SK-N-SH treated with all-trans-retinoic acid at 6 μM for 48 hours (cell line): ENCODE data around the gene ZNRF4.

Experiments
- ATAC-seq: fragments of 200-7000 bp; cut with Tn5 transposase; 3 replicates; pipeline ENCODE4 v1.9.1; 2020; ENCODE audit warnings: mild to moderate bottlenecking, moderate library complexity
- ARNTL ChIP-seq: fragments of 450-650 bp; formaldehyde crosslinking; IDR thresholded peaks from 2 replicates; pipeline ENCODE4 v1.5.0; 2020; ENCODE audit warnings: low read depth, mild to moderate bottlenecking, moderate library complexity, borderline replicate concordance
- BACH2 ChIP-seq: fragments of 250-450 bp; sonication (Bioruptor Pico); IDR thresholded peaks from 2 replicates; pipeline ENCODE4 v1.9.0; 2021; ENCODE audit warnings: mild to moderate bottlenecking, borderline replicate concordance
- CSDC2 ChIP-seq: fragments of 250-450 bp; sonication (Bioruptor Pico); IDR thresholded peaks from 2 replicates; pipeline ENCODE4 v1.5.0; 2020; ENCODE audit warnings: mild to moderate bottlenecking, moderate library complexity
- CSRNP3 ChIP-seq: fragments of 250-450 bp; sonication (Bioruptor Pico); IDR thresholded peaks from 2 replicates; pipeline ENCODE4 v1.5.1; 2021; ENCODE audit warnings: mild to moderate bottlenecking, moderate library complexity
- ESRRG ChIP-seq: fragments of 250-450 bp; sonication (Bioruptor Pico); IDR thresholded peaks from 2 replicates; pipeline ENCODE4 v1.6.1; 2021; ENCODE audit warnings: mild to moderate bottlenecking
- GLIS3 ChIP-seq: fragments of 250-450 bp; sonication (Bioruptor Pico); IDR thresholded peaks from 2 replicates; pipeline ENCODE4 v1.5.0; 2020; ENCODE audit warnings: mild to moderate bottlenecking, moderate library complexity
- ISL1 ChIP-seq: fragments of 250-450 bp; sonication (Bioruptor Pico); IDR thresholded peaks from 2 replicates; pipeline ENCODE4 v2.1.2; 2022; ENCODE audit warnings: mild to moderate bottlenecking, moderate library complexity
- OSR1 ChIP-seq: fragments of 250-450 bp; sonication (Bioruptor Pico); IDR thresholded peaks from 2 replicates; pipeline ENCODE4 v1.8.0; 2022; ENCODE audit warnings: moderate library complexity, mild to moderate bottlenecking, inconsistent platforms
- PATZ1 ChIP-seq: fragments of 250-450 bp; sonication (Bioruptor Pico); IDR thresholded peaks from 2 replicates; pipeline ENCODE4 v1.8.0; 2020; ENCODE audit warnings: mild to moderate bottlenecking, moderate library complexity, borderline replicate concordance
- PPARA ChIP-seq: fragments of 250-450 bp; sonication (Bioruptor Pico); IDR thresholded peaks from 2 replicates; pipeline ENCODE4 v1.5.0; 2020; ENCODE audit warnings: mild to moderate bottlenecking, borderline replicate concordance
- RARB ChIP-seq: fragments of 250-450 bp; sonication (Bioruptor Pico); IDR thresholded peaks from 2 replicates; pipeline ENCODE4 v1.8.0; 2021; ENCODE audit warnings: mild to moderate bottlenecking, moderate library complexity
- SNAI2 ChIP-seq: fragments of 250-450 bp; sonication (Bioruptor Pico); IDR thresholded peaks from 2 replicates; pipeline ENCODE4 v1.5.0; 2020; ENCODE audit warnings: mild to moderate bottlenecking, moderate library complexity
- TCF4 ChIP-seq: fragments of 250-450 bp; sonication (Bioruptor Pico); IDR thresholded peaks from 2 replicates; pipeline ENCODE4 v1.8.0; 2021; ENCODE audit warnings: mild to moderate bottlenecking, moderate library complexity, borderline replicate concordance
- TOX ChIP-seq: fragments of 250-450 bp; sonication (Bioruptor Pico); IDR thresholded peaks from 2 replicates; pipeline ENCODE4 v1.8.0; 2021; ENCODE audit warnings: mild to moderate bottlenecking, moderate library complexity, borderline replicate concordance
- ZC3H10 ChIP-seq: fragments of 250-450 bp; sonication (Bioruptor Pico); IDR thresholded peaks from 2 replicates; pipeline ENCODE4 v1.5.1; 2021; ENCODE audit warnings: mild to moderate bottlenecking, moderate library complexity
- ZFP3 ChIP-seq: fragments of 250-450 bp; sonication (Bioruptor Pico); IDR thresholded peaks from 2 replicates; pipeline ENCODE4 v1.5.0; 2020; ENCODE audit warnings: mild to moderate bottlenecking, moderate library complexity
- ZFP30 ChIP-seq: fragments of 450-650 bp; formaldehyde crosslinking; IDR thresholded peaks from 2 replicates; pipeline ENCODE4 v1.5.0; 2022; ENCODE audit warnings: mild to moderate bottlenecking, moderate library complexity
- ZNF565 ChIP-seq: fragments of 450-650 bp; formaldehyde crosslinking; conservative IDR thresholded peaks from 2 replicates; pipeline ENCODE4 v1.5.0; 2020; ENCODE audit warnings: low read depth, mild to moderate bottlenecking, moderate library complexity
- ZNF70 ChIP-seq: fragments of 450-650 bp; formaldehyde crosslinking; IDR thresholded peaks from 2 replicates; pipeline ENCODE4 v1.5.0; 2020; ENCODE audit warnings: mild to moderate bottlenecking, moderate library complexity
- ZNF8 ChIP-seq: fragments of 450-650 bp; formaldehyde crosslinking; IDR thresholded peaks from 2 replicates; pipeline ENCODE4 v1.5.0; 2020; ENCODE audit warnings: mild to moderate bottlenecking, moderate library complexity
- TF ChIP-seq, protein P1 (sequence below): fragments of 250-450 bp; sonication (Bioruptor Pico); IDR thresholded peaks from 2 replicates; pipeline ENCODE4 v1.8.0; 2021; ENCODE audit warnings: low read depth, mild to moderate bottlenecking, moderate library complexity, borderline replicate concordance
- TF ChIP-seq, protein P2 (sequence below): fragments of 250-450 bp; sonication (Bioruptor Pico); IDR thresholded peaks from 2 replicates; pipeline ENCODE4 v1.5.1; 2020; ENCODE audit warnings: low read depth, mild to moderate bottlenecking, moderate library complexity

Gene ZNRF4

GRCh38 chr19:5430237-5430636, 25.0 kb upstream of the ZNRF4 start:
- TF ChIP-seq TCF4 (CRISPR knock-in tag): no peak
- no peak for ATAC-seq

DNA sequence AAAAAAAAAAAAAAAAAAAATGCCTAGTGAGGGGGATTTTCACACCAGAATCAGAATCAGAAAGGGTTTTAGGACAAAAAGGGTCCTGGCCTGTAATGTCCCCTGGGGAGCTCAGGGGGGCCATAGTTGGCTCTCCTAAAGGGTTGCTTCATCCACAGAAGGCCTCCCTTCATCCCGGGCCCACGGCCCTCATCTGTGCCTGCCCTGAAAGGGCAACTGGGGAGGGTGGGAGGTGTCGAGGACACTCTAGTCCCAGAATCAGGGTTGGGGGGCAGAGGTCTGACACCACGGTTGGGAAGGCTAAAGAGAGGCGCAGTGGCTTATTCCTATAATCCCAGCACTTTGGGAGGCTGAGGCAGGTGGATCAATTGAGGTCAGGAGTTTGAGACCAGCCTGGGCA, 22.5 kb upstream of the ZNRF4 start:
- no peak for ATAC-seq
- TF ChIP-seq ZNF70 (CRISPR knock-in tag) (no peak), SNAI2 (no peak), CSRNP3 (CRISPR knock-in tag) (no peak), GLIS3 (CRISPR knock-in tag) (no peak), ZFP3 (CRISPR knock-in tag) (no peak), ISL1 (CRISPR knock-in tag) (no peak), BACH2 (CRISPR knock-in tag) (no peak), CSDC2 (CRISPR knock-in tag) (no peak), PATZ1 (CRISPR knock-in tag) (no peak), ZNF8 (CRISPR knock-in tag) (no peak), ZC3H10 (CRISPR knock-in tag) (no peak), ZNF565 (CRISPR knock-in tag) (no peak), ESRRG (CRISPR knock-in tag) (no peak)
- TF ChIP-seq, protein P1, sequence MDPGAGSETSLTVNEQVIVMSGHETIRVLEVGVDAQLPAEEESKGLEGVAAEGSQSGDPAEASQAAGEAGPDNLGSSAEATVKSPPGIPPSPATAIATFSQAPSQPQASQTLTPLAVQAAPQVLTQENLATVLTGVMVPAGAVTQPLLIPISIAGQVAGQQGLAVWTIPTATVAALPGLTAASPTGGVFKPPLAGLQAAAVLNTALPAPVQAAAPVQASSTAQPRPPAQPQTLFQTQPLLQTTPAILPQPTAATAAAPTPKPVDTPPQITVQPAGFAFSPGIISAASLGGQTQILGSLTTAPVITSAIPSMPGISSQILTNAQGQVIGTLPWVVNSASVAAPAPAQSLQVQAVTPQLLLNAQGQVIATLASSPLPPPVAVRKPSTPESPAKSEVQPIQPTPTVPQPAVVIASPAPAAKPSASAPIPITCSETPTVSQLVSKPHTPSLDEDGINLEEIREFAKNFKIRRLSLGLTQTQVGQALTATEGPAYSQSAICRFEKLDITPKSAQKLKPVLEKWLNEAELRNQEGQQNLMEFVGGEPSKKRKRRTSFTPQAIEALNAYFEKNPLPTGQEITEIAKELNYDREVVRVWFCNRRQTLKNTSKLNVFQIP: no peak
- TF ChIP-seq, all 23 proteins: peak for 0

- TF ChIP-seq GLIS3 (CRISPR knock-in tag): no peak
- TF ChIP-seq CSDC2 (CRISPR knock-in tag): no peak
- no peak for TF ChIP-seq TCF4 (CRISPR knock-in tag)
- TF ChIP-seq PPARA: no peak
- no peak for TF ChIP-seq ZNF8 (CRISPR knock-in tag)
- no peak for TF ChIP-seq ESRRG (CRISPR knock-in tag)
- TF ChIP-seq PATZ1 (CRISPR knock-in tag): no peak
- TF ChIP-seq OSR1 (CRISPR knock-in tag): no peak
- no peak for TF ChIP-seq ZFP30
- TF ChIP-seq TOX (CRISPR knock-in tag): no peak
- no peak for TF ChIP-seq BACH2 (CRISPR knock-in tag)
- no peak for TF ChIP-seq ARNTL
- no peak for TF ChIP-seq ZNF565 (CRISPR knock-in tag)
- TF ChIP-seq ZFP3 (CRISPR knock-in tag): no peak
- TF ChIP-seq ISL1 (CRISPR knock-in tag): no peak
- no peak for TF ChIP-seq ZNF70 (CRISPR knock-in tag)
- TF ChIP-seq ZC3H10 (CRISPR knock-in tag): no peak
- TF ChIP-seq, protein P2, sequence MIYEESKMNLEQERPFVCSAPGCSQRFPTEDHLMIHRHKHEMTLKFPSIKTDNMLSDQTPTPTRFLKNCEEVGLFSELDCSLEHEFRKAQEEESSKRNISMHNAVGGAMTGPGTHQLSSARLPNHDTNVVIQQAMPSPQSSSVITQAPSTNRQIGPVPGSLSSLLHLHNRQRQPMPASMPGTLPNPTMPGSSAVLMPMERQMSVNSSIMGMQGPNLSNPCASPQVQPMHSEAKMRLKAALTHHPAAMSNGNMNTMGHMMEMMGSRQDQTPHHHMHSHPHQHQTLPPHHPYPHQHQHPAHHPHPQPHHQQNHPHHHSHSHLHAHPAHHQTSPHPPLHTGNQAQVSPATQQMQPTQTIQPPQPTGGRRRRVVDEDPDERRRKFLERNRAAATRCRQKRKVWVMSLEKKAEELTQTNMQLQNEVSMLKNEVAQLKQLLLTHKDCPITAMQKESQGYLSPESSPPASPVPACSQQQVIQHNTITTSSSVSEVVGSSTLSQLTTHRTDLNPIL (CRISPR knock-in tag): no peak
- TF ChIP-seq RARB (CRISPR knock-in tag): no peak
- TF ChIP-seq, protein P1: no peak
- ATAC-seq: no peak
Measured at GRCh38 chr19:5434351-5434917, 20.8 kb upstream of the ZNRF4 start.
